A549 (cell line): ENCODE measurements around the gene ABCB4. TPM values are rescaled to one million over a fixed set of nuclear protein-coding genes. Genes with fewer than 3 reads are reported as not detected.

Experiments used
- ATAC-seq, 2 experiments: fragments of 200-7000 bp in 1 of 2; fragments of >200 bp in 1 of 2; cut with Nextera tagmentation in 1 of 2; cut with Tn5 transposase in 1 of 2; 3 replicates each; pipeline versions ENCODE4 v1.8.0 to v1.9.1; 2018 to 2020; ENCODE audit warnings: mild to moderate bottlenecking in 1 of 2, moderate library complexity in 1 of 2
- CTCF ChIA-PET: fragments of 300-600 bp; sonication (Branson Sonifier 250); formaldehyde crosslinking; extraction: SDS; loops from one replicate; lab custom pipeline; 2021; ENCODE audit warnings: antibody characterized with exemption, inconsistent platforms; lab: Yijun Ruan, JAX
- POLR2A ChIA-PET: fragments of 350-600 bp; formaldehyde crosslinking; extraction: SDS; loops from one replicate; lab custom pipeline; 2021; ENCODE audit warnings: antibody characterized with exemption, inconsistent platforms; lab: Yijun Ruan, JAX
- DNase-seq, 2 experiments: peaks; one replicate each; pipeline versions ENCODE4 v3.0.0 to v3.0.0-alpha.2; 2011 to 2016; ENCODE audit warnings: low read depth in 1 of 2, low spot score in 1 of 2
- FAIRE-seq: peaks from 2 replicates; lab custom pipeline; 2011; peaks lifted over from hg19 to GRCh38; lab: Jason Lieb, UNC
- H3K27ac ChIP-seq, 2 experiments: fragments of >200 bp; sonication (Bioruptor Twin); formaldehyde crosslinking; 3 replicates each; pipeline ENCODE4 v1.5.1; 2016 to 2017
- H3K4me1 ChIP-seq: fragments of >200 bp; sonication (Bioruptor Twin); formaldehyde crosslinking; 3 replicates; pipeline ENCODE4 v1.6.1; 2016
- H3K4me2 ChIP-seq: fragments of >200 bp; sonication (Bioruptor Twin); formaldehyde crosslinking; 3 replicates; pipeline ENCODE4 v1.6.1; 2016
- H3K4me3 ChIP-seq: fragments of >200 bp; sonication (Bioruptor Twin); formaldehyde crosslinking; 3 replicates; pipeline ENCODE4 v1.5.1; 2016
- H3K9me3 ChIP-seq: fragments of >200 bp; sonication (Bioruptor Twin); formaldehyde crosslinking; 3 replicates; pipeline ENCODE4 v1.6.1; 2016
- BCL3 ChIP-seq: fragments of >200 bp; sonication (Bioruptor Twin); formaldehyde crosslinking; IDR thresholded peaks from 3 replicates; pipeline ENCODE4 v1.6.1; 2016
- BHLHE40 ChIP-seq: IDR thresholded peaks from 2 replicates; pipeline ENCODE4 v1.6.1; 2012; ENCODE audit warnings: low read depth, low read length, inconsistent platforms
- CBX2 ChIP-seq: fragments of 200-600 bp; sonication (generic); IDR thresholded peaks from 2 replicates; pipeline ENCODE4 v1.6.1; 2016; ENCODE audit warnings: low read depth, mild to moderate bottlenecking, borderline replicate concordance
- CBX8 ChIP-seq: fragments of 200-600 bp; sonication (generic); IDR thresholded peaks from 2 replicates; pipeline ENCODE4 v1.6.1; 2016
- CHD4 ChIP-seq: fragments of 200-600 bp; sonication (generic); IDR thresholded peaks from 2 replicates; pipeline ENCODE4 v1.6.1; 2016; ENCODE audit warnings: antibody characterized with exemption, mild to moderate bottlenecking, borderline replicate concordance
- EHMT2 ChIP-seq: fragments of 200-600 bp; sonication (generic); IDR thresholded peaks from 2 replicates; pipeline ENCODE4 v1.6.1; 2016; ENCODE audit warnings: antibody characterized with exemption, low read depth, mild to moderate bottlenecking, moderate library complexity
- ESRRA ChIP-seq: fragments of 150-350 bp; IDR thresholded peaks from 2 replicates; pipeline ENCODE4 v1.6.1; 2014; ENCODE audit warnings: mild to moderate bottlenecking, low read length, borderline replicate concordance
- GATA3 ChIP-seq: IDR thresholded peaks from 2 replicates; pipeline ENCODE4 v1.6.1; 2012; ENCODE audit warnings: borderline replicate concordance
- HMGXB4 ChIP-seq: fragments of 250-450 bp; sonication (Bioruptor Pico); IDR thresholded peaks from 2 replicates; pipeline ENCODE4 v1.5.0; 2021; ENCODE audit warnings: mild to moderate bottlenecking, moderate library complexity, borderline replicate concordance
- KDM5A ChIP-seq: fragments of 200-600 bp; sonication (generic); IDR thresholded peaks from 2 replicates; pipeline ENCODE4 v1.6.1; 2016; ENCODE audit warnings: antibody characterized with exemption, mild to moderate bottlenecking
- MAFK ChIP-seq: fragments of 450-650 bp; IDR thresholded peaks from 2 replicates; pipeline ENCODE4 v1.6.1; 2014; ENCODE audit not compliant: partially characterized antibody
- RNF2 ChIP-seq: fragments of 200-600 bp; sonication (generic); IDR thresholded peaks from 2 replicates; pipeline ENCODE4 v1.6.1; 2016; ENCODE audit warnings: low read depth, mild to moderate bottlenecking, antibody characterized with exemption, moderate library complexity, borderline replicate concordance
- USF2 ChIP-seq: fragments of 450-650 bp; IDR thresholded peaks from 2 replicates; pipeline ENCODE4 v1.6.1; 2014; ENCODE audit warnings: antibody characterized with exemption
- ZC3H11A ChIP-seq: fragments of 450-650 bp; IDR thresholded peaks from 2 replicates; pipeline ENCODE4 v1.6.1; 2014; ENCODE audit warnings: antibody characterized with exemption, mild to moderate bottlenecking
- ZSCAN20 ChIP-seq: fragments of 250-450 bp; sonication (Bioruptor Pico); IDR thresholded peaks from 2 replicates; pipeline ENCODE4 v1.8.0; 2022; ENCODE audit warnings: mild to moderate bottlenecking, moderate library complexity
- WGBS: methylation state at CpG from one replicate; pipeline ENCODE4 v1.1.6; 2017; ENCODE audit errors: missing lambda C conversion rate; 5-methylcytosine and 5-hydroxymethylcytosine counted together
- polyA plus RNA-seq, 4 experiments: library from polyadenylated mRNA; depleted of rRNA in 3 of 4; stranded (reverse); fragments of >200 nt; fragmentation: RNase III in 1 of 4; extraction: RNeasy Plus Mini Kit Qiagen cat#74134 plus additional on column Dnase treatment in 1 of 4; gene quantifications; 2 replicates in 3 of 4; 3 replicates in 1 of 4; pipeline ENCODE4 v1.2.3, GENCODE V29; 2011 to 2017

Gene ABCB4
- polyA plus RNA-seq, 2 of the 4 experiments (the other 2 are of a cell fraction), result 0.12 TPM; not detected in 1

GRCh38 chr7:87518735-87519134, 43.3 kb upstream of the ABCB4 start (continued):
- TF ChIP-seq BCL3, result no peak
- no peak for TF ChIP-seq ZSCAN20 (CRISPR knock-in tag)
- no peak for TF ChIP-seq CHD4

GRCh38 chr7:87517891-87518290, 42.4 kb upstream of the ABCB4 start:
- no peak for ATAC-seq
- 43% methylated on average over 3 of the region's 3 CpGs for WGBS

GRCh38 chr7:87517136-87517815, 41.8 kb upstream of the ABCB4 start:
- DNase-seq, result no peak
- no peak overlapping the region for H3K4me3 ChIP-seq
- no peaks in the 10 kb centered on the region for H3K9me3 ChIP-seq
- 26% methylated on average over 3 of the region's 3 CpGs for WGBS
- no peak overlapping the region for H3K4me2 ChIP-seq
- FAIRE-seq, result no peak
- no peak for ATAC-seq
- H3K4me1 ChIP-seq, result no peaks in the 10 kb centered on the region
- TF ChIP-seq MAFK, result no peak
- ChIA-PET POLR2A (no interaction called here), CTCF (interaction anchor here (2.2 kb wide), 1 partner anchor 11 kb away, joined by 6 read pairs; no protein-coding TSS in a partner anchor)
- no peak overlapping the region for H3K27ac ChIP-seq

More at GRCh38 chr7:87517891-87518290, 42.4 kb upstream of the ABCB4 start:
- CTCF ChIA-PET, result interaction anchor here (2.2 kb wide), 1 partner anchor 12 kb away, joined by 6 read pairs; no protein-coding TSS in a partner anchor
- Histone ChIP-seq H3K4me1 (no peaks in the 10 kb centered on the region), H3K27ac (no peak overlapping the region), H3K4me2 (no peak overlapping the region), H3K9me3 (no peaks in the 10 kb centered on the region), H3K4me3 (no peak overlapping the region)
- DNase-seq (no peak), FAIRE-seq (no peak)
- POLR2A ChIA-PET, result no interaction called here
- no peak for TF ChIP-seq CBX2
- no peak for TF ChIP-seq ZC3H11A
- no peak for TF ChIP-seq CBX8

- WGBS, result 24% methylated on average over 5 of the region's 5 CpGs
- no peak for DNase-seq
- no peak overlapping the region for H3K4me3 ChIP-seq
- TF ChIP-seq BHLHE40, result no peak
- no peak for TF ChIP-seq RNF2
- TF ChIP-seq KDM5A, result no peak
- TF ChIP-seq USF2, result no peak
- TF ChIP-seq HMGXB4 (CRISPR knock-in tag), result no peak
- no peak for TF ChIP-seq EHMT2
- no peak for TF ChIP-seq ESRRA
- TF ChIP-seq GATA3, result no peak
- TF ChIP-seq ZC3H11A, result no peak
- TF ChIP-seq, all 56 proteins: peak for 0
- no peaks in the 10 kb centered on the region for H3K4me1 ChIP-seq
- ATAC-seq, result no peak
- POLR2A ChIA-PET, result no interaction called here
- H3K4me2 ChIP-seq, result no peak overlapping the region
- no peaks in the 10 kb centered on the region for H3K9me3 ChIP-seq
- CTCF ChIA-PET, result no interaction called here
- H3K27ac ChIP-seq, result no peak overlapping the region
- FAIRE-seq, result no peak
Measured at GRCh38 chr7:87513735-87514335, 38.4 kb upstream of the ABCB4 start.
